ENCODE data around the gene TBX5. TPM values are rescaled to one million over a fixed set of nuclear protein-coding genes. Genes with fewer than 3 reads are reported as not detected.

Gene TBX5
- total RNA-seq, 1 donor from 2014 or later = not detected

DNA sequence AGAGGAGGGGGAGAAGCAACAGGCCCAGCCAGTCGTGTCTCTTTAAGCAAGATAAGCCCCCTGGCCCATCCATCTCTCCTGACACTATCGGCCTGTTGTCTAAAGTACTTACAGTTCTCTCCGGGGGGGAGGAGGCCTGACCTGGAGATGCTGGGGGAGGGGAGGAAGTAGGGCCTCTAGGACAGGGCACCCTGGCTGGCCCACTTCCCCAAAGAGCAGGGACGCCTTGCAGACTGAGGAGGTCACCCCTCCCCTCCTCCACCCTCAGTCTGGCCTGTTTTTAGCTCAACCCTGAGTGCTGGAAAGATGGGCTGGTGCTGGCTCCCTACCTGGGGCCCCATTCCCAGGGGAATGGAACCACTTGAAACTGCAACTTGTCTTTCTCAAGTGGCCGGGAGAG, 70.3 kb downstream of the TBX5 start:
- TF ChIP-seq POLR2AphosphoS5 (IDR thresholded peaks at IDR 0.05; ENCODE audit: insufficient read depth in 1 of 2, low read depth in 1 of 2) (no peak), POLR2A (IDR thresholded peaks at IDR 0.05) (no peak)
- TF ChIP-seq, protein P1, sequence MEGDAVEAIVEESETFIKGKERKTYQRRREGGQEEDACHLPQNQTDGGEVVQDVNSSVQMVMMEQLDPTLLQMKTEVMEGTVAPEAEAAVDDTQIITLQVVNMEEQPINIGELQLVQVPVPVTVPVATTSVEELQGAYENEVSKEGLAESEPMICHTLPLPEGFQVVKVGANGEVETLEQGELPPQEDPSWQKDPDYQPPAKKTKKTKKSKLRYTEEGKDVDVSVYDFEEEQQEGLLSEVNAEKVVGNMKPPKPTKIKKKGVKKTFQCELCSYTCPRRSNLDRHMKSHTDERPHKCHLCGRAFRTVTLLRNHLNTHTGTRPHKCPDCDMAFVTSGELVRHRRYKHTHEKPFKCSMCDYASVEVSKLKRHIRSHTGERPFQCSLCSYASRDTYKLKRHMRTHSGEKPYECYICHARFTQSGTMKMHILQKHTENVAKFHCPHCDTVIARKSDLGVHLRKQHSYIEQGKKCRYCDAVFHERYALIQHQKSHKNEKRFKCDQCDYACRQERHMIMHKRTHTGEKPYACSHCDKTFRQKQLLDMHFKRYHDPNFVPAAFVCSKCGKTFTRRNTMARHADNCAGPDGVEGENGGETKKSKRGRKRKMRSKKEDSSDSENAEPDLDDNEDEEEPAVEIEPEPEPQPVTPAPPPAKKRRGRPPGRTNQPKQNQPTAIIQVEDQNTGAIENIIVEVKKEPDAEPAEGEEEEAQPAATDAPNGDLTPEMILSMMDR (IDR thresholded peaks at IDR 0.05) = no peak
- no peaks in the 10 kb centered on the region for H3K36me3 ChIP-seq
- intact Hi-C loops (cut with DNase I) = no loop called here
- H3K27ac ChIP-seq = no peak overlapping the region
- no peak overlapping the region for H3K4me3 ChIP-seq
- no peak for DNase-seq (ENCODE audit: extremely low spot score in 2 of 2)
- no peaks in the 10 kb centered on the region for H3K27me3 ChIP-seq
- H3K4me1 ChIP-seq = no peaks in the 10 kb centered on the region
- no peaks in the 10 kb centered on the region for H3K9me3 ChIP-seq

GRCh38 chr12:114334395-114334794, 71.5 kb downstream of the TBX5 start:
- DNase-seq (ENCODE audit: extremely low spot score in 2 of 2) = no peak
- Histone ChIP-seq H3K27me3 (no peaks in the 10 kb centered on the region), H3K27ac (no peak overlapping the region), H3K9me3 (no peaks in the 10 kb centered on the region), H3K4me3 (no peak overlapping the region), H3K4me1 (no peaks in the 10 kb centered on the region), H3K36me3 (no peaks in the 10 kb centered on the region)
- intact Hi-C loops (cut with DNase I) = no loop called here
- TF ChIP-seq, protein P1 (IDR thresholded peaks at IDR 0.05) = no peak
- TF ChIP-seq POLR2A (IDR thresholded peaks at IDR 0.05) (no peak), POLR2AphosphoS5 (IDR thresholded peaks at IDR 0.05; ENCODE audit: insufficient read depth in 1 of 2, low read depth in 1 of 2) (no peak)

DNA sequence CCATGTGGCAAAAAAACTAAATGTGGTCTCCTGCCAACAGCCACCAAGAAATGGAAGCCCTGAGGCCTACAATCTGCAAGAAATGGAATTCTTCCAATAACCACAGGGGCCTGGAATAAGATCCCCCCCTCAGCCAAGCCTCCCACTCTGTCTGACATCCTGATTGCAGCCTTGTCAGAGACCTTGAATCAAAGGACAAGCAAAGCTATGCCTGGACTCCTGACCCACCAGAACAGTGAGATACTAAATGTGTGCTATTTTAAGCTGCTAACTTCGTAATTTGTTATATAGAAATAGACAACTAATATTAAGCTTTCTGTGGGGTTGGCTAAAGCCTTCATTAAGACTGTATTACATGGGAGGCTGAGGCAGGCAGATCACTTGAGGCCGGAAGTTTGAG, 77.7 kb downstream of the TBX5 start:
- Histone ChIP-seq H3K36me3 (no peaks in the 10 kb centered on the region), H3K27ac (no peak overlapping the region), H3K4me1 (no peaks in the 10 kb centered on the region), H3K27me3 (no peaks in the 10 kb centered on the region), H3K4me3 (no peak overlapping the region), H3K9me3 (no peaks in the 10 kb centered on the region)
- intact Hi-C loops (cut with DNase I) = no loop called here
- no peak for TF ChIP-seq POLR2AphosphoS5 (IDR thresholded peaks at IDR 0.05; ENCODE audit: insufficient read depth in 1 of 2, low read depth in 1 of 2)
- TF ChIP-seq, protein P1 (IDR thresholded peaks at IDR 0.05) = no peak
- TF ChIP-seq POLR2A (IDR thresholded peaks at IDR 0.05) = no peak
- DNase-seq (ENCODE audit: extremely low spot score in 2 of 2) = no peak

DNA sequence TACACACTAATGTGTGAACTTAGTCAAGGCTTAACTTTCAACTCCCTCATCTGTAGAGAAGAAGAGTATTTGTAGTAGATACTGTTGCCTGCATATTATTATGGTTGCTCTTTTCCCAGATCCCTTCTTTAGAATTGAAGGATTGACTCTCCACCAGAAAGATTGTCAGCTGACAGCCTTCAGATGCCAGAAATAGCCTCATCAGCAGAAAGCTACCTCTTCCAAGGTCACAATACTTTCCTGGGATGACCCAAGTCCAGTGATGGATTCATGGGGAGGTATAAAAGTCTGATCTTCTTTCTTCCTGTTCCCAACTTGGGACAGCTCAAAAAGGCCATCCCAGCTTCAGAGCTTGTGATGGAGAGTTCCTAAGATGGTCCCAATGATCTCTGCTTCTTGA, 78.2 kb downstream of the TBX5 start:
- H3K36me3 ChIP-seq = no peaks in the 10 kb centered on the region
- no peak overlapping the region for H3K27ac ChIP-seq
- H3K9me3 ChIP-seq = no peaks in the 10 kb centered on the region
- no peak overlapping the region for H3K4me3 ChIP-seq
- TF ChIP-seq POLR2A (IDR thresholded peaks at IDR 0.05) (no peak), POLR2AphosphoS5 (IDR thresholded peaks at IDR 0.05; ENCODE audit: insufficient read depth in 1 of 2, low read depth in 1 of 2) (no peak)
- TF ChIP-seq, protein P1 (IDR thresholded peaks at IDR 0.05) = no peak
- no peaks in the 10 kb centered on the region for H3K4me1 ChIP-seq
- DNase-seq (ENCODE audit: extremely low spot score in 2 of 2) = no peak
- intact Hi-C loops (cut with DNase I) = no loop called here
- H3K27me3 ChIP-seq = no peaks in the 10 kb centered on the region

DNA sequence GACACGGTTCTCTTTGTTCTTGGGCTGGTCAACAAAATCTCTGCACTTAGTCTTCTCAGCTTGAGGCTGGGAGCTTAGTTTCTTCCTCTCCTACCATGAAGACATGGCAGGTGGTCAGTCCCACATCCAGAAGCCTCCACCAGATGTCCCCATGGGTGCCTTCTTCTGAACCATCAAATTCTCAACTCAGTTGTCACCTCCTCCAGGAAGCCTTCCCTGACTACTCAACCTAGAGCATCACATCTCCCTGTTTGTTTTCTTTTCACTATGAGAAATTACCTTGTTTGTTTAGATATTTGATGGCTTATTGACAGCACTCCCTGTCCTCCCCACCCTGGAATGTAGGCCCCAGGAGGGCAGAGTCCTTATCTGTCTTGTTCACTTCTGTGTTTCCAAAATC, 84.4 kb downstream of the TBX5 start:
- Histone ChIP-seq H3K36me3 (no peaks in the 10 kb centered on the region), H3K4me1 (no peaks in the 10 kb centered on the region), H3K4me3 (no peak overlapping the region), H3K9me3 (no peaks in the 10 kb centered on the region), H3K27ac (no peak overlapping the region), H3K27me3 (no peaks in the 10 kb centered on the region)
- DNase-seq (ENCODE audit: extremely low spot score in 2 of 2) = no peak
- intact Hi-C loops (cut with DNase I) = no loop called here
- TF ChIP-seq POLR2A (IDR thresholded peaks at IDR 0.05) = no peak
- TF ChIP-seq, protein P1 (IDR thresholded peaks at IDR 0.05) = no peak
- no peak for TF ChIP-seq POLR2AphosphoS5 (IDR thresholded peaks at IDR 0.05; ENCODE audit: insufficient read depth in 1 of 2, low read depth in 1 of 2)

Data from vagina (tissue), 2 donors.